SK-N-SH treated with all-trans-retinoic acid at 6 μM for 48 hours (cell line): Measurements from ENCODE around the gene CNOT8.

ENCODE experiments used
- ARNTL ChIP-seq: fragments of 450-650 bp; formaldehyde crosslinking; IDR thresholded peaks from 2 replicates; pipeline ENCODE4 v1.5.0; 2020; ENCODE audit warnings: low read depth, mild to moderate bottlenecking, moderate library complexity, borderline replicate concordance
- OSR1 ChIP-seq: fragments of 250-450 bp; sonication (Bioruptor Pico); IDR thresholded peaks from 2 replicates; pipeline ENCODE4 v1.8.0; 2022; ENCODE audit warnings: moderate library complexity, mild to moderate bottlenecking, inconsistent platforms
- TCF4 ChIP-seq: fragments of 250-450 bp; sonication (Bioruptor Pico); IDR thresholded peaks from 2 replicates; pipeline ENCODE4 v1.8.0; 2021; ENCODE audit warnings: mild to moderate bottlenecking, moderate library complexity, borderline replicate concordance
- TOX ChIP-seq: fragments of 250-450 bp; sonication (Bioruptor Pico); IDR thresholded peaks from 2 replicates; pipeline ENCODE4 v1.8.0; 2021; ENCODE audit warnings: mild to moderate bottlenecking, moderate library complexity, borderline replicate concordance
- ZFP3 ChIP-seq: fragments of 250-450 bp; sonication (Bioruptor Pico); IDR thresholded peaks from 2 replicates; pipeline ENCODE4 v1.5.0; 2020; ENCODE audit warnings: mild to moderate bottlenecking, moderate library complexity
- ZNF8 ChIP-seq: fragments of 450-650 bp; formaldehyde crosslinking; IDR thresholded peaks from 2 replicates; pipeline ENCODE4 v1.5.0; 2020; ENCODE audit warnings: mild to moderate bottlenecking, moderate library complexity
- TF ChIP-seq, protein P1 (sequence below): fragments of 250-450 bp; sonication (Bioruptor Pico); IDR thresholded peaks from 2 replicates; pipeline ENCODE4 v1.5.0; 2020; ENCODE audit warnings: mild to moderate bottlenecking, moderate library complexity
- TF ChIP-seq, protein P2 (sequence below): fragments of 250-450 bp; sonication (Bioruptor Pico); IDR thresholded peaks from 2 replicates; pipeline ENCODE4 v1.8.0; 2020; ENCODE audit warnings: mild to moderate bottlenecking, moderate library complexity, borderline replicate concordance

DNA sequence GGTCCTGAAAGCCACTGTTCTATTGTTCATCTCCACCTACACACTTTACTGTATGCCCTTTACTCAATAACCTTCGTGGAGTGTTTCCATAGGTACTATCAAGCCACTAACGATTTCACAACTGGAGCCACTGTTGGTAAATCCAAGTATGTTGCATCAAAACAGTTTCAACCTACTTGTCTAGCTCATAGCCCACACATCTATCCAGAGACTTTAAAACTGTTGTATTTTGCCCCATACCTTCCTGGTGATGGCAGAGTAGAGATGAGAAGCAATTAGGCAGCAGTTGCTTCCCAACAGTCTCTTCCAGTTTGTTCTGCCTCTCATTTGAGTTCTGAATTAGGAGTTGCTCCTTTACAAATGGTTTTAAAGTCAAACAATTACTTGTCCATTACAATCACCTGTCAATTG, 8.6 kb upstream of the CNOT8 start:
- TF ChIP-seq, protein P1, sequence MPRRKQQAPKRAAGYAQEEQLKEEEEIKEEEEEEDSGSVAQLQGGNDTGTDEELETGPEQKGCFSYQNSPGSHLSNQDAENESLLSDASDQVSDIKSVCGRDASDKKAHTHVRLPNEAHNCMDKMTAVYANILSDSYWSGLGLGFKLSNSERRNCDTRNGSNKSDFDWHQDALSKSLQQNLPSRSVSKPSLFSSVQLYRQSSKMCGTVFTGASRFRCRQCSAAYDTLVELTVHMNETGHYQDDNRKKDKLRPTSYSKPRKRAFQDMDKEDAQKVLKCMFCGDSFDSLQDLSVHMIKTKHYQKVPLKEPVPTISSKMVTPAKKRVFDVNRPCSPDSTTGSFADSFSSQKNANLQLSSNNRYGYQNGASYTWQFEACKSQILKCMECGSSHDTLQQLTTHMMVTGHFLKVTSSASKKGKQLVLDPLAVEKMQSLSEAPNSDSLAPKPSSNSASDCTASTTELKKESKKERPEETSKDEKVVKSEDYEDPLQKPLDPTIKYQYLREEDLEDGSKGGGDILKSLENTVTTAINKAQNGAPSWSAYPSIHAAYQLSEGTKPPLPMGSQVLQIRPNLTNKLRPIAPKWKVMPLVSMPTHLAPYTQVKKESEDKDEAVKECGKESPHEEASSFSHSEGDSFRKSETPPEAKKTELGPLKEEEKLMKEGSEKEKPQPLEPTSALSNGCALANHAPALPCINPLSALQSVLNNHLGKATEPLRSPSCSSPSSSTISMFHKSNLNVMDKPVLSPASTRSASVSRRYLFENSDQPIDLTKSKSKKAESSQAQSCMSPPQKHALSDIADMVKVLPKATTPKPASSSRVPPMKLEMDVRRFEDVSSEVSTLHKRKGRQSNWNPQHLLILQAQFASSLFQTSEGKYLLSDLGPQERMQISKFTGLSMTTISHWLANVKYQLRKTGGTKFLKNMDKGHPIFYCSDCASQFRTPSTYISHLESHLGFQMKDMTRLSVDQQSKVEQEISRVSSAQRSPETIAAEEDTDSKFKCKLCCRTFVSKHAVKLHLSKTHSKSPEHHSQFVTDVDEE (CRISPR knock-in tag), result no peak
- TF ChIP-seq ZFP3, result no peak
- TF ChIP-seq, protein P2, sequence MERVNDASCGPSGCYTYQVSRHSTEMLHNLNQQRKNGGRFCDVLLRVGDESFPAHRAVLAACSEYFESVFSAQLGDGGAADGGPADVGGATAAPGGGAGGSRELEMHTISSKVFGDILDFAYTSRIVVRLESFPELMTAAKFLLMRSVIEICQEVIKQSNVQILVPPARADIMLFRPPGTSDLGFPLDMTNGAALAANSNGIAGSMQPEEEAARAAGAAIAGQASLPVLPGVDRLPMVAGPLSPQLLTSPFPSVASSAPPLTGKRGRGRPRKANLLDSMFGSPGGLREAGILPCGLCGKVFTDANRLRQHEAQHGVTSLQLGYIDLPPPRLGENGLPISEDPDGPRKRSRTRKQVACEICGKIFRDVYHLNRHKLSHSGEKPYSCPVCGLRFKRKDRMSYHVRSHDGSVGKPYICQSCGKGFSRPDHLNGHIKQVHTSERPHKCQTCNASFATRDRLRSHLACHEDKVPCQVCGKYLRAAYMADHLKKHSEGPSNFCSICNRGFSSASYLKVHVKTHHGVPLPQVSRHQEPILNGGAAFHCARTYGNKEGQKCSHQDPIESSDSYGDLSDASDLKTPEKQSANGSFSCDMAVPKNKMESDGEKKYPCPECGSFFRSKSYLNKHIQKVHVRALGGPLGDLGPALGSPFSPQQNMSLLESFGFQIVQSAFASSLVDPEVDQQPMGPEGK, result no peak
- no peak for TF ChIP-seq ZNF8 (CRISPR knock-in tag)
- no peak for TF ChIP-seq OSR1 (CRISPR knock-in tag)
- TF ChIP-seq TOX (CRISPR knock-in tag), result no peak
- no peak for TF ChIP-seq ARNTL (CRISPR knock-in tag)
- no peak for TF ChIP-seq TCF4 (CRISPR knock-in tag)
